HG03103 (cell line): ENCODE data around the gene REC114.

Experiments used
- ATAC-seq: cut with Tn5 transposase; IDR thresholded peaks from one replicate; pipeline ENCODE4 v1.9.1; 2021; ENCODE audit warnings: low read depth; ENCODE audit not compliant: unreplicated experiment

REC114 gene

DNA sequence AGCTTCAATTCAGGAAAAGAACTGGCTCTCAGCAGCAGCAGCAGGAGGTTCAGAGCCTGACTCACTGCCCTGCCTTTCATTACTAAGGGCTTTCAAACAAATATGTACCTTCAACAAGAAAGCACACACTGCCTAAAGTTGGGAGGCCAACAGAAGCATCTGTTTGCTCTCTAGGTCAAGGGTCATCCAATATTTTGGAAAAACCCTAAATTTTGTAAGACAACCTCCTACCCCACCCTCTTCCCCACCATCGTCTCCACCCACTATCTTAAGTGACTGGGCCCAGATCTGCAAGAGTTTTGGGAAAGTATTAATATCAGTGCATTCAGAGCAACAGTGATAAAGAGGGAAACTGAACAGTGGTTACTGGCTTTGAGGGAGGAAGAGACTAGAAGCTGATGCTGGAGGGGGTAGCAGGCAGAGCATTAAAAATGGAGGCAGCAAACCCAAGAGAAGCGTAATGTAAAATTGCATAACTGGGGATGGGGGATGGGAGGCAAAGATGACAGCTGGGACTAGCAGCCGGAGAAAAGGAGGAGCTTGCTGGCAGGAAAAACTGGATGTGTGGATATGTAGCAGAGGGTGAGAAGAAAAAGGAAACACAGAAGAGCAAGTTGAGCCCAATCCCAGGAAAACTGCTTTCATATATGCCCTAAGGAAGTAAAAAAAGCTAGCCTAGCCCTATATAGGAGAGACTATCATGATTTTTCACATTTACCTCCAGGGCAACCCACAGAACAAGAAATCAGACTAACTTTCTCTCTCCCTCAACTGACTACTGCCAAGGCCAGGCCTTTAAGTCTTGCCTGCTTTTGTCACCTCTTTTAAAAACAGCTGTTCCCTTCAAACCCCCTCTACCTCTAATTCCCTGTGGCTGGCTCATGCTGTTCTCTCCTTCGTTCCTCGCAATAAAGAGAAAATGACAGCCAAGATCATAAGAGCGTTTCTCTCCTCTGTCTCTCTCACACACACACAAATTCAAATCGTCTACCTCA is 158.8 kb downstream of the REC114 start:
- ATAC-seq, result no peak

DNA sequence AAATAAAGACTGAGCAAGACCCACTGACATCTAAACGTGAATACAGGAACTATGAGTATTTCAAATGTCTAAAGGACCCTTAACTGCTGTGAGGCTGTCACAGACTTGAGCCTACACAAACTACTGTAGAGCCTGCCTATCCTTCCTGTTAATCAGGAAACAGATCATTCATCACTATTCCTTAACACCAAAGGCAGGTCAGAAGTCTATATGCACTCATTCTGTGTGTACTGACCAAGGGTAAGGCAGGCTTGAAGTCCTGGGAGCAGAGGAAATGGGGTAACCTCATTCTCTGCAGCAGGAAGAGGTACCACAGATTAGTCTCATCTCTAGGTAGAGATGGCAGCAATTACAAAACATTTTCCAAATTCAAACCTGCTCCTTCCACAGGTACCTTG is 159.5 kb downstream of the REC114 start:
- no peak for ATAC-seq

DNA sequence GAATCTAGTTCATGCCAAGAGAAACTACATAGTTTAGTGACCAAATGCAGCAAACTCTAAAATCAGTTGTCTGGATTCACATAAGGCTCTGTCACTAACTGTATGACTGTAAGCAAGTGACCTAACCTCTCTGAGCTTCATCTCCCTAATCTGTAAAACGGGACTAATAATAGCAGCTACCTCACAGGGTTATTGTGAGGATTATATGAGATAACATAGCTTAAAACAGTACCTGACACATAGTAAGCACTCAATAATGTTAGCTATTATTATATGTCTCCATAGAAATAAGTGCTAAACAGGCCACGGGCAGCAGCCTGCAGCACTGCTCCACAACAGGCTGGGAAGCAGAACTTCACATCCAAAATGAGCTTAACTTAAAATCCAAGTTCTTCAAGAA is 160.0 kb downstream of the REC114 start:
- ATAC-seq, result no peak

DNA sequence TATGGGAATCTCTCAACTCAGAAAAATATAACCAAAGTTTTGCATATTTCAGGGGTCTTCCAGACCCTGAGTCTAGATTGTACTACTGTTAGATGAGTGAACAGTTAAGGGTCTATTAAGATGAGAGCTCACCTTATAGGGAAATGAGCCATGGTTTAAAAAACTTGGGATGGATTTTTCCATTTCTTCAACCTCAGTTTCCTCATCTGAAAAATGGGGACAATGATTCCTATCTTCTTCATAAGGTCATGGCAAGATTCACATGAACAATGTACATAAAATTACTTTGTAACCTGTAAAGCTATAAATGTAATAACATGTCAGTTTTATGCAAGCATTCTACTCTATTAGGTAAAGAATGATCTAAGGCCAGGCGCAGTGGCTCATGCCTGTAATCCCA is 161.5 kb downstream of the REC114 start:
- ATAC-seq, result no peak

- no peak for ATAC-seq
Observed at GRCh38 chr15:73605759-73606436, 162.9 kb downstream of the REC114 start.

GRCh38 chr15:73607405-73607804 is 164.4 kb downstream of the REC114 start:
- ATAC-seq, result no peak

- ATAC-seq, result no peak
Observed at GRCh38 chr15:73607843-73608242, 164.9 kb downstream of the REC114 start.

- no peak for ATAC-seq
Observed at GRCh38 chr15:73608475-73608874, 165.5 kb downstream of the REC114 start.

DNA sequence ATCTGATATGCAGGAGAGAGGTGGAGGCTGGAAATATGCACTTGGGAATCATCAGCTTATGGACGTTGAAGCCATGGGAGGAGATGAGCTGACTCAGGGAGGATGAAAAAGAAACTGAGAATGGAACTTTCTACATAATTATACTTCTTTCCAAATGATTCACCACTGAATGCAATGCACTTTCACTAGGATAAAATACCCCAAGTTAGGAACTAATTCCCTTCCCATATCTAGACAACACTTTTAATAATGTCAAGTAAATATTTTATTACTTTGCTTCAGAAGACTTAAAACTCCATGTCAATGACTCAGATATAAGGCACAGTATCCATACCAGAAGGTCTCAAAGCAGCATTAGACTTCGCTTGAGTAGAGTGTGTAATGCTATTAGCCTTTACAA is 166.0 kb downstream of the REC114 start:
- no peak for ATAC-seq
